ENCODE results near the gene CYP26A1. TPM values are rescaled to one million over a fixed set of nuclear protein-coding genes. Genes with fewer than 3 reads are reported as not detected.

The CYP26A1 gene, protein sequence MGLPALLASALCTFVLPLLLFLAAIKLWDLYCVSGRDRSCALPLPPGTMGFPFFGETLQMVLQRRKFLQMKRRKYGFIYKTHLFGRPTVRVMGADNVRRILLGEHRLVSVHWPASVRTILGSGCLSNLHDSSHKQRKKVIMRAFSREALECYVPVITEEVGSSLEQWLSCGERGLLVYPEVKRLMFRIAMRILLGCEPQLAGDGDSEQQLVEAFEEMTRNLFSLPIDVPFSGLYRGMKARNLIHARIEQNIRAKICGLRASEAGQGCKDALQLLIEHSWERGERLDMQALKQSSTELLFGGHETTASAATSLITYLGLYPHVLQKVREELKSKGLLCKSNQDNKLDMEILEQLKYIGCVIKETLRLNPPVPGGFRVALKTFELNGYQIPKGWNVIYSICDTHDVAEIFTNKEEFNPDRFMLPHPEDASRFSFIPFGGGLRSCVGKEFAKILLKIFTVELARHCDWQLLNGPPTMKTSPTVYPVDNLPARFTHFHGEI
- total RNA-seq (2022; extraction: Qiagen RNA extraction; ENCODE audit: low read depth) = 1.6 to 3.9 TPM (median 2.5 TPM) in 5 replicates

GRCh38 chr10:93073539-93074146 is at the start of gene CYP26A1:
TSS of gene CYP26A1 (plus strand) at chr10:93073893. CDS start at chr10:93073935, 42 bp downstream.

DNA sequence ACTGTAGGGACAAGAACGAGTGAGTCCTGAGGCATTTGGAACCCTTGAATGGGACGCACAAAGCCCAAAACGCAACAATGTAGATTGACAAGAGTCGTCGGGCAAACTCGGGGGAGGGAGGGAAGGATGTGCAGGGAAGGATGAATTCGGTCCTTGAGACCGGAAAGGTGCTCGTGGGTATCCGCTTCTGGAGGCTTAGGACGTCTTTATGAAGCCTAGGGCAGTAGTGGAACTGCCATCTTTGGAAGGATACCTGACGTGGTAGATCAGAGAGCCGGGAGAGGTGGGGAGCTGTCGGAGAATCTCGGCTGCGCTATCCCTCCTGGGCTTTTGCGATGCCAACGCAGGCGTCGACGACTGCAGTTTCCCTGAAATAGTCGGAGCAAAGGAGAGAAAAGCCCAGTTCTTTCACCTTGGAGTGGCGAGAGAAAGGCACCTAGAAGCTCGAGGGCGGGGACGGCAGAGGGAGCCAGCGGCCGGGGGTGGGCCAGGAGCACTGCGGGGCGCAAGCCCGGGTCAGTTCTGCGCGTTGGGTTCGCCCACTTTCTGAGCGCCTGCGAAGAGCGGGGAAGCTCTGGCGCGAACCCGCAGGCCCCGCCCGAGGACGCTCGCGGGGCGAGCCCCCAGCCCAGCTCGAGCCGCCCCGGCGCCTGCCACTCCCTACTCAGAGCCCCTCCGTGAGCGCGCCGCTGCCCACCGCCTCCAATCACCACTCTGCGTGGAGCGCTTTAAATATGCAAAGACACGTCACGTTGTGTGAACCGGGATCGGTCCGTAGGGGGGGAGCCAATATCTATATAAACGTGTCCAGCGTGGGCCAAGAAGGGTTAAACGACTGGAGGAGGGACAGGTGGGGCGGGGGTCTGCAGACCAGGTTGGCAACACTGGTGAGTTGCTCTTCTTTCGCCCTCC is 13.5 kb upstream of the CYP26A1 start, which contains the start of gene CYP26C1:
Gene CYP26C1, plus strand, starts transcription at position 824 of the 912 bp plus-strand sequence. CDS start 466 bp downstream, outside the sequence.

Other genes starting within 250 kb of the CYP26A1 start
- gene EXOC6, start 225.4 kb upstream of the CYP26A1 start, total RNA-seq (2022; extraction: Qiagen RNA extraction; ENCODE audit: low read depth) = 9.5 to 16.8 TPM (median 16.1 TPM) in 5 replicates
- gene CYP26C1, start 13.1 kb upstream of the CYP26A1 start, total RNA-seq (2022; extraction: Qiagen RNA extraction; ENCODE audit: low read depth) = not detected in 5 replicates